Right lobe of liver (tissue), 4 donors: Measurements from ENCODE around the gene TEDC2.

Experiments used
- POLR2A ChIP-seq: fragments of 450-650 bp; IDR thresholded peaks from one replicate; pipeline ENCODE4 v1.6.1; 2017; ENCODE audit warnings: antibody characterized with exemption, mild to moderate bottlenecking
- TF ChIP-seq, protein P1 (sequence below), 4 donors: fragments of 200-600 bp in 3 of 4; fragments of 450-650 bp in 1 of 4; IDR thresholded peaks; one replicate each; pipeline versions ENCODE4 v1.5.1 to v1.8.0; 2016 to 2022; ENCODE audit warnings: antibody characterized with exemption in 4 of 4, mild to moderate bottlenecking in 2 of 4
- donor health status: DM: no; HTN: no; CAD: no.
- donor health status: DM: no; HTN: no; CAD: no.
- donor health status: DM: no; HTN: yes; CAD: no.

DNA sequence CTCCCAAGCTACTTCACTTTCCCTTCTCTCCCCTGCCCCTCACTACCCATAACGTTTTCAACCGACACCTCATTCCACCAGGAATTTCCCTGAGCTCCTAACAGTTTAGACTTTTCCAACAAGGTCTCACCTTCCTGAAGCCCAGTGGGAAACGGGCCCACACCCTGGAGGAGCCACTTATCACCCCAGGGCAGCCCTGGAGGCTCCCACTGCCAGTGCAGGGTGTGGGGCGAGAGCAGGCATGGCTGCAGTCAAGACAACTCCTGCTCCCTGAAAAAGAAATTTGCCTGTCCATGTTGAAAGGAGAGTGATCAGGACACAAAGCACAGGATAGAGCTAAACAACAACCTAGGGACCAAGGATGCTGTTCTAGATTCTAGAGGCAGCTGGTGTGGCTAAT lies 32.4 kb upstream of the TEDC2 start:
- TF ChIP-seq, protein P1, sequence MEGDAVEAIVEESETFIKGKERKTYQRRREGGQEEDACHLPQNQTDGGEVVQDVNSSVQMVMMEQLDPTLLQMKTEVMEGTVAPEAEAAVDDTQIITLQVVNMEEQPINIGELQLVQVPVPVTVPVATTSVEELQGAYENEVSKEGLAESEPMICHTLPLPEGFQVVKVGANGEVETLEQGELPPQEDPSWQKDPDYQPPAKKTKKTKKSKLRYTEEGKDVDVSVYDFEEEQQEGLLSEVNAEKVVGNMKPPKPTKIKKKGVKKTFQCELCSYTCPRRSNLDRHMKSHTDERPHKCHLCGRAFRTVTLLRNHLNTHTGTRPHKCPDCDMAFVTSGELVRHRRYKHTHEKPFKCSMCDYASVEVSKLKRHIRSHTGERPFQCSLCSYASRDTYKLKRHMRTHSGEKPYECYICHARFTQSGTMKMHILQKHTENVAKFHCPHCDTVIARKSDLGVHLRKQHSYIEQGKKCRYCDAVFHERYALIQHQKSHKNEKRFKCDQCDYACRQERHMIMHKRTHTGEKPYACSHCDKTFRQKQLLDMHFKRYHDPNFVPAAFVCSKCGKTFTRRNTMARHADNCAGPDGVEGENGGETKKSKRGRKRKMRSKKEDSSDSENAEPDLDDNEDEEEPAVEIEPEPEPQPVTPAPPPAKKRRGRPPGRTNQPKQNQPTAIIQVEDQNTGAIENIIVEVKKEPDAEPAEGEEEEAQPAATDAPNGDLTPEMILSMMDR (IDR thresholded peaks at IDR 0.05): no peak
- no peak for TF ChIP-seq POLR2A
